Stimulated activated CD8-positive, alpha-beta memory T cell treated with anti-CD3 and anti-CD28 coated beads, Interleukin-4, amount 100 ng/mL, for 4 hours (primary cell): Measurements from ENCODE around the gene EPB41L2.
"Not testable (repeated sequence)": the region's sequence is repeated elsewhere in the genome, so short reads cannot be mapped to it uniquely, and the experiment has no call there.

Experiments used
- DNase-seq, 2 donors: peaks; one replicate each; pipeline ENCODE4 v3.0.0-alpha.2; 2020; ENCODE audit warnings: low read depth in 2 of 2, low spot score in 1 of 2

EPB41L2 gene

DNA sequence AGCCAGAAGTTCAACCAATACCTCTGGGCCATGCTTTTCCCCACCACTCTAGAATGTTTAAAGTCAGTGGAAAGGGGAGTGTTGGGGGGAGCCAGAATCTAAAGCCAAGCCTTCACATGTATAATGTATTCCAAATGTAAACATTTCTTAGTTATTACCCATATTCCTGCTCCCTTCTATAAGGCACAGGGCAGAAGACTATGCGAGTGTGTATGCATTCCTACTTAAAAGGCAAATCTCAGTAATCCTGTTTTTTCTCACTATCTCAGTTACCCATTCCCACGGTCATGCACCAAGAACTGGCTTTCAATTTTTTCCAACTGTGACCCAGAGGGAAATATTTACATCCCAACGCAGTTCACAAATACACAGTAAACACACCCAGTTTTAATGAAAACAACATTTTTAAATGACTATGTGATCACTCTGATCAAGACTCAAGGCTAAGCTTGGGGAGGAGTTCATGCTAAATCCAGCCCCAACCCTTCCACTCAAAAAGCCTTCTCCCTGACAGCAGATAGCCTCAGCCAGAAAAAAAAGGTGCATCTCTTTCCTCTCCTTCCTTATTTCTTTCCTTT lies 57.5 kb downstream of the EPB41L2 start:
- DNase-seq, result no peak

DNA sequence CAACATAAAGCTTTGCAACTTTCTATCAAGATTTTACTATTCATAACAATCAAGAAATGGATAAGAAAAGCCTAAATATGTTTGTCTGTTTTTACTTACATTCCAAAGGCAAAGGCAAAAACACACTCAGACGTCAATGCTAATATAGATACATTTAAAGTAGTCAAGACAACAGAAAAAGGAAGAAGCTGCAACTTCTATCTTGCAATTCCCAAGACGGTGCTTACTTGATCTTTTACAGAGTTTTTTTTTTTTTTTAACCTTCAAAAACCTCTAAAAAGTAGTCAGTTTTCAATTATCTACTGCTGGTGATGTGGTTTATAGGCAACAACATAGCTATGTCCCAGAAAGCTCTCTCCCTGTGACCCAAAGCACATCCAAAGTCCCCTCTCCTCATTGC lies 58.1 kb downstream of the EPB41L2 start:
- no peak for DNase-seq

- no peak for DNase-seq
These were observed 58.7 kb downstream of the EPB41L2 start for GRCh38 chr6:131004387-131004755.

GRCh38 chr6:131003488-131004386 lies 59.3 kb downstream of the EPB41L2 start:
- no peak for DNase-seq

DNA sequence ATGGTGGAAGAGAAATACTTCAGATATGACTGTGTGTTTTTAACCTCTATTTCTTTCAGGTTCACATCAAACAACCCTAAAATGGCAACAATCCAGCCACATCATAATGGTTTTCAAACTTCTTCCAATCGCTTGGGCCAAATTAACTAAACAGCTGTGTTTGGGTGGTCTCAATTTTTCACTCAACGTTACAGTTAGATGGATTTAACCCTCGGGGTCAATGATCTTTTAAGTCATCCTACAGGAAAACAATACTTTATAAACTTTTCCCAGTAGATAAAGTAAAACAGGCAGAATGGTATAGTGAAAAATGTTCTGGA lies 60.4 kb downstream of the EPB41L2 start:
- no peak for DNase-seq

DNA sequence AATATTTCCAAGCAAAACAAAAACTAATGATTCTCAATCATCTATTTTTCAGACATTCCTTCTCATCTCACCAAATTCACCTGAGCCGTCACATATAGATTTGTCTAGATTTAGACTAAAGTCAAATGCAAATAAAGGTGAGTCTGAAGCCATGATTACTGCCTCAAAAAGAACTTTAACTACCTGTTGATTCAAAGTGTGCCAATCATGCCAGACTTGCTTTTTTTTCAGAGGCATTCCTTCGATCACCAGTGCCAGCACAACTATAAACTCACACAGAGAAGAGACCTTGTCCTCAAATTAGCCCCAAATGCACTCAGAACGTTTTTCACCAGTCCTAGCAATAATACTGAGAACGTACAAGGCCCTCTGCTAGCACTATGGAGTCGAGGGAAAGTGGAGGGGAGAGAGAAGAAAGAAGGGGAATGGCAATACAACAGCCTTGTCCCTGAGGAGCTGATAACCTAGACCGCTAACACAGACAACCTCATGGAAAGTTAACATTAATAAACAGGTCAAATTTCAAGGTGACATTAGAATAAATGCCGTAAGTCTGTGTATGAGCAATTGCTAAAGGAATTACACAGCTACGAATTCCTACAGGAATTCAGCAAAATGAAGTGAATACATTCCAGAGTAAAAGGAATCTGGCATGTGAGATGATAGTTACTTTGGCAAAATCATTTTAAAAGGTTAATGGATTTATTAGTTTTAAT lies 60.9 kb downstream of the EPB41L2 start:
- DNase-seq, result no peak

DNA sequence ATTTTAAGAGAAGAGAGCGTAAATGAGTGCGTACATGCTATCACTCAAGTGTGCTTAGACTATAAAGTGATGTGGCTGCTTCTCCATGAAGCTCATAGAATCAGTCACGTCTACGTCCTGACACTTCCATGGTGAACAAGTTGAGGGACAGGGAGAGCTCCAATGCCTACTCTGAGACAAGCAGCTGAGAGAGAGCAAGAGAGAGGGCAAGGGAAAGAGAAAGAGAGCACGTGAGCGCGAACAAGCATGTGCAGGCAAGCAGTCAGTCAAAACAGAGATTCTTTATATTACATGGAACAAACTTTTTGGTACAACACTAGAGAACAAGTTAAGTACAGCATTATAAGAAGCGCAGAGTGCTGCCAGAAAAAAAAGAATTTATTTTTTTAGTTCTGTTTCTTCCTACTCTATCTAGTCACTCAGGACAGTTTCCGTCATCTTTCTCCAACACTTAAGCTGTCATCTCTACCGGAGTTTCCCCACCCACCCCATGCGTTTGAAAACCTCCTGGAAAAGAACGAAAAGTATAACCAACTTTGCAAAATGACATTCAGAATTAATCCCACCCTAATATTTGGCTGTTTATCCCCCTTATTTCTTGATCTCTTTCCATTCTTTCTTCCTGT lies 61.8 kb downstream of the EPB41L2 start:
- DNase-seq, result no peak

GRCh38 chr6:131000544-131000943 lies 62.5 kb downstream of the EPB41L2 start:
- no peak for DNase-seq

DNA sequence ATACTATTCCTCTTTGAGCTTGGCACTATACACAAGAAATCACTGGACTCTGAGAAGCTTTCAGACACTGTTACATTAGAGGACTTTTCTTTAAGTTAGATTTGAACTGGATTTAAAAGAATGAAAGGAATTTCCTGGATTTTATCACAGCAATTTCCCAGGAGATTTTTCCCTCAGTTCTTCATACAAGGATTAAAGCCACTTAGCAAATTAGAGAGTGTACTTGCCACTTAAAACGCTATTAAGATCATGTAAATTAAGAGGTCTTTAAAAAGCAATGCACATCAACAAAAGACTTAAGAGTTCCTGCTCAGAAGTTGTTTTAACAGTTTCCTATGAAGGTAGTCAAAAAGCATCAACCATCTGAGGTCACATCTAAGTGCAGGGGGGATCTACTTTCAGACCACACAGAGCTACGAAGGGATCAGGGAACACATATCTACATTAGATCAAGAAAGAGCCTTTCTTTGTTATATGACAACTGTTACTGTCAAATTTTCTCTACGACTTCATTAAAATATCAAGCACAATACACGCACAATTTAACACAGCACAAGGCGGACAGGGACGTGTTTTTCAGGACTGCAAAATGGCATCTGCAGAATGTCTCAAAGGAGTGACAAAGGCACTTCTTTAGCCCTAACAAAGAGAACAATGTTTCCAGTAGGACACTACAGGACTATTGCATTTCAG lies 65.8 kb downstream of the EPB41L2 start:
- no peak for DNase-seq

GRCh38 chr6:130996635-130997034 lies 66.4 kb downstream of the EPB41L2 start:
- no peak for DNase-seq

GRCh38 chr6:130995783-130996447 lies 67.1 kb downstream of the EPB41L2 start:
- DNase-seq, result no peak

GRCh38 chr6:130994319-130995097 lies 68.5 kb downstream of the EPB41L2 start:
- no peak for DNase-seq

DNA sequence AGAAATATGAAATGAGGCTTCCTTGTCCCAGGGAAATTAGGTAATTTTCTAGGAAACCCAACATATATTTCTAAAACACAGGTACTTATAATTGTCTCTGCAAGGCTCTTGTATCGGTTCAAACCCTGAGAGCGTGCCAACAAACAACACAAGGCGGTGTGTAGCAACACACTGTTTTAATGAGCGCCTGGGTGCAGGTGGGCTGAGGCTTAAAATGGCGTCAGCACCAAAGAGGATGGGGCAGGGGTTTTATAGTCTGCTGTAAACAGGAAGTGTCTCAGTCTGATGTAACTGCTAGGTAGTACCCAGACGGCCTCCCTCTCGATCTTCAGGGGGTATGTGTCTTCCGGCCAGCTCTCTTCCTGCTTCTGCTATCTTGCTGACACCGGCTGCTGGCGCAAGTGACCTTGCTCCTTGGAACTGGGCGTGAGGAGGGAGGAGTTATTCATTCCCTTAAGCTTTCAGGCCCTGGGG lies 69.7 kb downstream of the EPB41L2 start:
- no peak for DNase-seq

DNA sequence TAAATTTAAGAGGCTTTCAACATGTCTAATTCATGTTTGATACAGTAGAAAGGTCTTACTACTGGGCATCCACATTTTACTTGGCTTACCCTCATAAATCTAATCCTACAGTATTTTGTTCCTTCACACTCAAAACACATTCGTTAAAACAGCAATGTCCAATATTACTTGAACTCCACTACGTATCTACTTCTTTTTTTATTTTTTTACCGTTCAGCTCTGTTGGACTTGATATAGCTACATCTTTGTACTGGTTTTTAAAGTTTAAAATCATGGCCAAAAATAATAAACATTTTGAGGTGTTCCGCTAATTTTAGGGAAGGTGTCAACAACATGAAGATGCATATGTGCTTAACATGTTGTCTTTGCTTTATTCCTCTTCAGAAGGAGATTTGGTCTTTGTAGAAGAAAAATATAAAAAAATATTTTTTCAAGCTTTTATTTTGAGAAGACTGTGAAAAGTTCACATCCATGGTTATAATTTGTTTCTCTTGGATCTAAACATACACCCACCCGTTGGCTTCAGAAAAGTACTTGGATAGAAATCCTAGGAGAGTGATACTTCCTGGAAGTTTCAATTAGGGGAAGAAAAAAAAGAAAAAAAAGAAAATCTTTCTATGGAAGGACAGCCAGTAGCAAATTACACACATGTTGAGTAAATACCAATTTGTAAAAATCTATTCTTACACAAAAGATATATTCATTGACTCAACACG lies 71.5 kb downstream of the EPB41L2 start:
- DNase-seq, result no peak

DNA sequence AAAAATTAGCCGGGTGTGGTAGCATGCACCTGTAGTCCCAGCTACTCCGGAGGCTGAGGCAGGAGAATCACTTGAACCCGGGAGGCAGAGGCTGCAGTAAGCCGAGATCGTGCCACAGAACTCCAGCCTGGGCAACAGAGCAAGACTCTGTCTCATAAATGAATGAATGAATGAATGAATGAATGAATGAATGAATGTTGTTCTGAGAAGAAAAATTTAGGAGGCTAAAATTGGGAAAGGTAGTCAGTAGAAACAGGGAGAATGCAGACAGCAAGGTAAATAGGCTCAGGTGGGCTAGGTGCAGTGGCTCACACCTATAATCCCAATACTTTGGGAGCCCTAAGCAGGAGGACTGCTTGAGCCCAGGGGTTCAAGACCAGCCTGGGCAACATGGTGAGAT lies 75.5 kb downstream of the EPB41L2 start:
- DNase-seq, result not testable (repeated sequence)

- DNase-seq, result no peak
These were observed 77.9 kb downstream of the EPB41L2 start for GRCh38 chr6:130985115-130985514.

- no peak for DNase-seq
These were observed 80.0 kb downstream of the EPB41L2 start for GRCh38 chr6:130982941-130983456.

DNA sequence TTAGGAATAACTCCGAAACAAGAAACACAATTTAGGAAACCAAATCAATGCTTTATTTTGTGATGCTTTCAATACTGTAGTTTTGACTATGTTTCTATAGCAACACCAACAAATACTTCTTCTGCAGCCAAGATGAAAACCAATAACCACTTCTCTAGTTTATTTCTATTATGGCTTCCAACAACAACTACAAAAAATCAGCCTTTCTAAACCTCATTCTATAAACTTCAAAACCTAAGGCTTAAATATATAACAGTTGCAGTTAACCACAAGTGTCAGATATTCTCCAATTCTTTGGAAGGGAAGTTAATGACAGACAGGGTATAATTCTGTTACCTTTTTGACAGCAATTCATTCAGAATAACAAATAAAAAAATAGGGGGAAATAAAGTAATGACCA lies 80.9 kb downstream of the EPB41L2 start:
- DNase-seq, result no peak

DNA sequence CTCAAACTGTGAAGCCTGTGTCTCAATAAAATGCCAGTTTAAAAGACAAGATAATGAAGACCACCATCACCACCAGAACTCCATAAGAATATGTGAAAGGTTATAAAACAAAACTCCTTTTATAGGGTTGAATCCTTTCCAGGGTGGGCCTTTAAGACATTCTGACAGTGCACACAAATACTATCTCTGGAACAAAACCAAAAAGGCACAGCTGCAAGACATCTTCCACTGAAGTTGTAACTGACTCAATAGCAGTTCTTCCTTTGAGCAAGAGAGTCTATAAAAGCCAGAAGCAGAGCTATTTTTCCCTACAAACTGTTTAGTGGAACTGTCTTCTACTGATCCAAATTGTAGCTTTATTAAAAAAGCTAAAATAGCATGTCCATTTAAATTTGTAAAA lies 81.6 kb downstream of the EPB41L2 start:
- no peak for DNase-seq
